ENCODE measurements around the gene SH3BP5. TPM values are rescaled to one million over a fixed set of nuclear protein-coding genes. Genes with fewer than 3 reads are reported as not detected.

The SH3BP5 gene
- total RNA-seq, 2 donors from 2014 or later, result 2.6 to 18.9 TPM

DNA sequence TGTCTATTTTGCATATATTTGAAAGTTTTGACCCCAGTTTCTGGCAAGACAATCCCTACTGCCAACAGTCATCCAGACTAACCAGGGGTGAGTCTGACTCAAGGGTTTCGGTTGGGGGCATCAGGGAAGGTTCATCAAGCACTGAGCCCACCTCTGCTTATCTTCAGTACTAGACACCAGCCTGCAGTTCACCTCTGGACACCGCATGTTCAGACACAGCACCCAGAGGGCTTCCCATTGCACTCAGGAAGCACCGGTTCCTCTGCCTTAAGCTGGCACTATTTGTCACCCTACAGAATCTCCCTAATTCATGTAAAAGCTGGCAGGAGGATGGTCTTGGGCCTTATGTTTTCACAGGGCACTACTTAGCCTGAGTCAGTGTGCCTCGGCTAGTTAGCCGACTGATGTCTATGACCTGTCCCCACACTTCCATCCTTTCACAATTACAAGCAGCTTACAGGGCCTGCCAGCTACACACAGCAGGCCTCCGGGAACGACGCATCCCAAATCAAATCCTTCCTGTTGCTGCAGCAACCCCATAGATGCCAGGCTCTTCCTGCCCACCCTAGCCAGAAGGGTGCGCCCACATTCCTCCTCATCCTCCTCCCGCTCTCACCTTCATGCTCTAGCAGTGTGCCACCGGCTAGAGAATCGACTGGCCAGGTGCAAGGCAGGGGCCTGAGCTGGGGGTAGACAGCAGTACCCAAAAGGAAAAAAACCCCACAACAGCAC is 52.5 kb downstream of the SH3BP5 start:
- ATAC-seq, result peak in 1 of 2 donors; percentile 12
- Mint-ChIP-seq H3K27ac (no peak overlapping the region), H3K36me3 (no peaks in the 10 kb centered on the region)

DNA sequence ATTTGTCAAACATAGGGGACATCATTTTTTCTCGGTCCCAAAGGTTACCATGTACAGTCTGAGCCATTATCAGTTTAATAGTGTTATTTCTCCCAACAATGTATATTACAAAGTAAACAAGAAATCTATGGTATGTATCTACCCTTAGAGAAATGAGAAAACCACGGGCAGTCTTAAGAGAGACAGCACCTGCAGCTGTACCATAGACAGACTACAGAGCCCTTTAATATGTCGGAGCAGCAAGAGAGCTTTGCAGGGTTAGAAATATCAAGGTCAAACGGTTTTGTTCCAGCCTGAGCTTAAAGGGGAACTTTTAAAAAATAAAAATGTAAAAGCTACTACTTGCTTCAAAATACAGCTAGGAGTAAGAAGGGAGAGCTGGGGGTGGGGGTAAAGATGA is 53.2 kb downstream of the SH3BP5 start:
- no peaks in the 10 kb centered on the region for H3K36me3 Mint-ChIP-seq
- no peak for ATAC-seq
- no peak overlapping the region for H3K27ac Mint-ChIP-seq
- no peaks in the 10 kb centered on the region for H3K9me3 Mint-ChIP-seq
- DNase-seq (ENCODE audit: low spot score in 2 of 2), result no peak

More for the DNA sequence above, 52.5 kb downstream of the SH3BP5 start:
- DNase-seq (ENCODE audit: low spot score in 2 of 2), result no peak
- no peaks in the 10 kb centered on the region for H3K9me3 Mint-ChIP-seq

DNA sequence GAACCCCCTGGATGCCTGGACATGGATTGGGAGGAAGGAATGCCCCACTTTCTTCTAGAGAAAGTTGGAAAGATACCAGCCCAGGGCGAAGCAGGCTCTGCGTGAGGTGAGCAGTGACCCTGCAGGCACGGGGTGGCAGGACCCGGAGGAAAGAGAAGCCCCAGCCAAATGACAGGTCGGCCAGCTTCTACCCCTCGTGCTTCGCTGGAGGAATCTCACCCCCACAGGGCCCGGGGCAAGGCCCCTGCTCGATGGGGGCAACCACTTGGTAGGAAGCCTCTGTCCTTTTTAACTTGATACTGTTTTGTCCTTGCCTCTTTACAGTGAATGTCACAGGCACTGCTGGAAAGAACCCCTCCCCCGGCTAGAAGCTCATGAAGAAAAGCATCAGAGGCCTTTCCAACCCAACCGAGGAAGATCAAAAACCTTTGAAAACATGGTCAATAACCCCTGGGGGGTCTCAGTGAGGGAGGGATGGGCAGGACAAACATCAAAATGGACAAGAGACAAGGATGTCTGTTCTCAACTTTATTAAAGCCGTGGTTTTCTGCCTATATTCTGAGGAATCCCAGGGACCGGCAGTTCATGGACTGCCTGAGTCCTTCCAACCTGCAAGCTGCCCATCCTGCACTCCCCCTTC is 54.4 kb downstream of the SH3BP5 start:
- Mint-ChIP-seq H3K36me3 (peaks cover 0 to 5% of the 10 kb centered on the region in 2 donors), H3K9me3 (no peaks in the 10 kb centered on the region), H3K27ac (no peak overlapping the region)
- DNase-seq (ENCODE audit: low spot score in 2 of 2) (no peak), ATAC-seq (no peak)

DNA sequence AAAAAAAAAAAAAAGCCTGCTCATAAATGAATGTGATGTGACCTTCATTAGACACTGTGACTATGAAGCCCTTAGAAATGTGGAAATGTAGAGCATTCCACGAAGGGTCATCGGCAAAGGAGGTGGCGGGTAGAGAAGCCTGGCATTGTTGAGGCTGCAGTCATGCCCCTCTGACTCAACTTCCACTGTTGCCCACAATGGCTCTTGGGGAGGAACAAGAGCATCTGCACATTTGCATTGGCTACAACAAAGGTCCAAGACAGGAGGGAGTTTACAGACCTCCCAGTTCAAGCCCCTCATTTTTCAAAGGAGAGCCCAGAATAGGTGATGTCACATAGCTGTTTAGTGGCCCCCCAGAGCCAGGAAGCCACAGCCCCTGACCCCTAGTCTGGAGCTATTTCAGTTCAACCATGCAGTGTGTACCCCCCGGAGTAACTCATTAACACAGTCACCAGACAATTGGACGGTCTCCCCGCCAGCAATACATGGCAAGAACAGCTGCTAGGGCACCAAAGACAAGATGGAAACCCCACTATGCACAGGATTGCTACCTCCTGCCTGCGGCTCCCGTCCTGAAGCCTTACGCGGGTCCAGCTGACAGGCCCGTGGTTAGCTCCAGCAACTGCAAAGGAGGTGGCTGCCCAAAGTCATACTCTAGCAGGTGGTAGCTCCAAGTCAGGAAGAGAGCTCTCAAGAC is 56.2 kb downstream of the SH3BP5 start:
- H3K27ac Mint-ChIP-seq, result no peak overlapping the region
- peaks cover 0 to 5% of the 10 kb centered on the region in 2 donors for H3K36me3 Mint-ChIP-seq
- H3K9me3 Mint-ChIP-seq, result no peaks in the 10 kb centered on the region
- ATAC-seq, result no peak
- no peak for DNase-seq (ENCODE audit: low spot score in 2 of 2)

DNA sequence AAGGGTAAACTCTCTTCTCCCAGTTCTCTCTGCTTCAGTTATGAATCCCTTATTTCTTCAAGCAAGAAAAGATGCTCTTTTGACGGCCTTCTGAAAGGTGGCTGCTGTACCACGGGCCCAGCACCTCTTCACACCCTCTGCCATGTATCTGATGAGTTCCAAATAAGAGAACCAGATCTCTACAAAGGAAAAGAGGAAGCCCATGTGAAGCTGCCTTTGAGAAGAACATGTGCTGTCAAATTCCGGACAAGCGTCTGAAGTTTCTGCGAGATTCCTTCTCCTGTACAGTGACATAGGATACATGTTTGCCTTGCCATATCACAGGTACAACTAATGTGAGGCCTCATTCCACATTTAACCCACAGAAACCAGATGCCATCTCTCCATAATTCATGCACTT is 59.2 kb downstream of the SH3BP5 start:
- ATAC-seq (no peak), DNase-seq (ENCODE audit: low spot score in 2 of 2) (no peak)
- Mint-ChIP-seq H3K27ac (no peak overlapping the region), H3K36me3 (peaks cover 0 to 12% of the 10 kb centered on the region in 2 donors), H3K9me3 (no peaks in the 10 kb centered on the region)

DNA sequence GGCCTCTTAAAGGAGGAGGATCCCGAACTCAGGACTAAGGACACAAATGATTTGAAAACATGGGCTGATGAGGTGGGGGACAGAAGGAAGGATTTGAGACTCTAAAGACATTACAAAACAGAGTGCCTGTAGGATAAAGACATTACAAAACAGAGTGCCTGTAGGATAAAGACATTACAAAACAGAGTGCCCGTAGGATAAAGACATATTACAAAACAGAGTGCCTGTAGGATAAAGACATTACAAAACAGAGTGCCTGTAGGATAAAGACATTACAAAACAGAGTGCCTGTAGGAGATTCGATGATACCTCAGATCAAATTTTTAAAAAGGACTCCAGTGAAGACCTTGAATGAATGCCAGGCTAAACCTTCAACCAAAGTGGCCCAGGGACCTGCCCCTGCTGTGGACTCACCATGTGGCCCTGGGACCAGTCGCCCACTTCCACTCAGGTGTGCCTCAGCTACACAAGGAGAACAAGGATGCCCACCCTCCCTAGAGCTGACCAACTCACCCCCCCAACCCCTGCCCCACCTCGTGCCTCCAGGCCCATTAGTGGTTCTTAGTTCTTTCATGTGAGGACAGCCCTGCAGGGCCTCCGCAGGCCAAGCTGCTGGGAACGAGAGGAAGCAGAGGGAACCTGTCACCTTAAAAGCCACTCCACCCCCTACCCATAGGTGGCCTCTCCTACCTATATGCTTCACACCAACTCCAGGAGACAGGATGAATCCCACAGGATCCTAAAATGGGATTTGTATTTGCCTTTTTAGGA is 59.8 kb downstream of the SH3BP5 start:
- DNase-seq (ENCODE audit: low spot score in 2 of 2), result no peak
- H3K27ac Mint-ChIP-seq, result peak overlapping the region in 1 of 2 donors; percentile 61
- peaks cover 0 to 12% of the 10 kb centered on the region in 2 donors for H3K36me3 Mint-ChIP-seq
- H3K9me3 Mint-ChIP-seq, result no peaks in the 10 kb centered on the region
- ATAC-seq, result no peak

DNA sequence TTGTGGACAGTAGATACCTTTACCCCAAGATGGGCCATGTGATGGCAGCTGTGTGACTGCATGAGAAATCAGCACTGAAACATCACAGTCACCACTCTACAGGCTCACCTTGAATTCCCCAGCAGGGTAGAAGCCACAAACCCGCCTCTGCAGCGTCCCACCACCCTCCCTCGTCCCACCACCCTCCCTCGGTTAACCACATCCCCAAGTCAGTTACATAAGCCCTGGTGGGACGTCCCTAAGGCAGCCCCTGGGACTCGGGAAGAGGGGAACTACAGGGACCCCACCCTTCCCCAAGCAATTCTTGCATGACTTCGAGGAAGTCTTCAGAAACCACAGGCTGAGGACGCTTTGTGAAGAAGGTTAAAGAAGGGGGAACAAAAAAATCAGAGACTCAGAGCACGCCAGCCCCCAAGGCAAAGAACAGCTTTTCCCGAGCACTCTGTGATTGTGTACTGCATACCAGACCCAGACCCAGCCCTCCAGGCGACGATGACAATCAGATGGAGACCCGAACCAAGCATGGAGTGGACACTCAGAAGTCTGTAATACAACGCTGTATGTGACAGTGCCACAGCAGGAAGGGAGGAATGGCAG is 60.5 kb downstream of the SH3BP5 start:
- H3K36me3 Mint-ChIP-seq, result peaks cover 0 to 12% of the 10 kb centered on the region in 2 donors

DNA sequence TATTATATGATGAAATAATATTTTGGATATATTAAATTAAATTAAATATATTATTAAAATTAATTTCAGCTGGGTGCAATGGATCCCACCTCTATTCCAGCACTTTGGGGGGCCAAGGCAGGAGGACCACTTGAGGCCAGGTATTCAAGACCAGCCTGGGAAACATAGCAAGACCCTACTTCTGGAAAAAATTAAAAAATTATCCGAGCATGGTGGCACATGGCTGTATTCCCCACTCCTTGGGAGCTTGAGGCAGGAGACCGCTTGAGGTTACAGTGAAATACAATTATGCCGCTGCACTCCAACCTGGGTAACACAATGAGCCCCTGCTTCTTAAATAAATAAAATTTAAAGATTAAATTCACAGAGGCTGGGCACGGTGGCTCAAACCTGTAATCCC is 61.4 kb downstream of the SH3BP5 start:
- Mint-ChIP-seq H3K36me3 (peaks cover 0 to 12% of the 10 kb centered on the region in 2 donors), H3K27ac (no peak overlapping the region), H3K9me3 (no peaks in the 10 kb centered on the region)
- ATAC-seq (no peak), DNase-seq (ENCODE audit: low spot score in 2 of 2) (no peak)

More for the DNA sequence above, 60.5 kb downstream of the SH3BP5 start:
- DNase-seq (ENCODE audit: low spot score in 2 of 2), result peak; percentile 47 to 78
- ATAC-seq, result peak; percentile 54 to 66
- H3K27ac Mint-ChIP-seq, result peak overlapping the region; percentile 61 to 63
- H3K9me3 Mint-ChIP-seq, result no peaks in the 10 kb centered on the region

DNA sequence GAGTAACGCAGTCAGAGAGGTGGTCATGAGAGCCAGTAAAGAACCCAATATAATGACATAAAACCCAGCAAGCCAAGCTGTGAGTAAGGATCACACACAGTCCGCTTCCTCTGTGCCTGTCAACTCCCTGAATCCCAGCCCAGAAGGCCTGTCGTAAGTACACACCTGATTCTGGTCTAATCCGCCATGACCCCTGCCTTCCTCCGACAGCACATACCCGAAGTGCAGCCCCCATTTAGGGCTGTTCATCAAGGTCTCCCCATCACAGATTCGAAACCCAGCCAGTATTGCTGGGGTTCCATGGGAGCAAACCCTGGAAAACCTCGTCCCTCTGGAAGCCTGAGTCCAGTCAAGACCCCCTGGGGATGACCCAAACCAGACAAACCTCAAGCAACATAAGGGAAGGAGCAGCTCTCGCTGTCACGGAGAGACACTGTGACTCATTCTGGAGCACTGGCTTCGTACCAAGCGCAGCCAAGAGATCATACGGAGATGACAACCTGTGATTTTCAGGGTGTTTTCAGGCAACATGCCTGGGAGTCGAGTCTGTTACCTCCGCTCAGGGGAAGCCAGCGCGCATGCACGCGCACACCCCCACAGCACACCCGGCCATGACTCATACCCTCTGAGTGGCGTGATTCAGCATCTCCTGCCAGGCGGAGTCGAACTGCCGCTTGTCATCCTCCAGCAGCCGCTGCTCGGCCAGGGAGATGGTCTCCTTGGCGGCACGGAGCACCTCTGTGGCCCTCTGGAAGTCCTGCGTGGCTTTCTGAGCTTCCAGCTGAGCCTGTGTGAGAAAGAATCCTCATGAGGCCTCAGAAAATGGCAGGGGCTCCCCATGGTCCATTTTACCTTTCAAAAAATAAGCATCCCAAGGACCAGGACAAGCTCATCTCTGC is 63.0 kb downstream of the SH3BP5 start:
- no peaks in the 10 kb centered on the region for H3K9me3 Mint-ChIP-seq
- H3K27ac Mint-ChIP-seq, result peak overlapping the region; percentile 54 to 77
- ATAC-seq, result peak; percentile 81 to 90
- H3K36me3 Mint-ChIP-seq, result peaks cover 0 to 12% of the 10 kb centered on the region in 2 donors
- peak; percentile 76 to 89 for DNase-seq (ENCODE audit: low spot score in 2 of 2)

DNA sequence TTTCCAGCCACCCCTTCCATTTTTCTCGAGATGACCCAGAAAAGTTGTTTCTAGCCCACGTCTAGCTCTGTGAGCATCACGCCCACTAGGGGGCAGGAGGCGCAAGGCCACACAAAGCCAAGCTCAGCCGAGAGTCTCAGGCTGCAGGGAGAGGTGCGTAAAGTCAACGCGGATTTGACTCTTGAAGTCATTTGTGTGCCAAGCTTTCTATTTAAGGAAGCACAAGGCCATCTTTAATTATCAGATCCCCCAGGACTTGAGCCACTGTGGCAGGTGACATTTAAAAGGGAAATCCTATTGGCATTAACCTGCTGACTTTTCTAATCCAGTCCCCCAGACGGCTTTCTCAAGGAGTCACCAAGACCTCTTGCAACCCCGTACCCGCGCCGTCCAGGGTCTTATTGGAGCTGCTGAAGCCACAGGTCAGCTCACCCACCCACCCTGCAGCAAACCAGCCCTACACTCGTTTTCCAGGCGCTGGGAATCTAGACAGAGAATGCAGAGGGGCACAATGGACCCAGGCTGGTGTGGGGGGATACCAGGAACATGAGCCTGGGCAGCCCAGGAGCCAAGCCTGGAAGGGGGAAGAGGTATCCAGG is 64.3 kb downstream of the SH3BP5 start:
- H3K9me3 Mint-ChIP-seq, result no peaks in the 10 kb centered on the region
- ATAC-seq (peak; percentile 57), DNase-seq (ENCODE audit: low spot score in 2 of 2) (peak; percentile 71 to 86)
- H3K27ac Mint-ChIP-seq, result no peak overlapping the region
- H3K36me3 Mint-ChIP-seq, result peaks cover 0 to 6% of the 10 kb centered on the region in 2 donors

DNA sequence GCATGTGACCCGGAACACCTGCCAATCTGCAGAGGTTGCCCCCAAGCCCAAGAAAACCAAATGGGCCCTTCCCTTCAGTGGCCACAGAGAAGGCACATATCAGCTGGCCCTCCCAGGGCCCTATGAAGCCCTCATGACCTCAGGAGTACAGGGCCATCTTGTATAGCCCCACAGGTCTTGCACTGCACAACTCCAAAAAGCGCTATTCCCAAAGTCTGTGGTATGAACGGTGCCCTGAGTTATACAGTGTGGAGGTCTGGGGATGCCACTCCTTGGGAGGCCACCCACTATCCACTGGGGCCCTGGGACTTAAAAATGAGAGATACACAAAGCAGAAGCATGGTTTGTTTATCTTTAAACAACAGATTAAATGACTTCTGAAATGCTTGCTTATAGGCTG is 64.9 kb downstream of the SH3BP5 start:
- H3K36me3 Mint-ChIP-seq, result peaks cover 0 to 6% of the 10 kb centered on the region in 2 donors
- DNase-seq (ENCODE audit: low spot score in 2 of 2) (no peak), ATAC-seq (no peak)
- no peaks in the 10 kb centered on the region for H3K9me3 Mint-ChIP-seq
- no peak overlapping the region for H3K27ac Mint-ChIP-seq

DNA sequence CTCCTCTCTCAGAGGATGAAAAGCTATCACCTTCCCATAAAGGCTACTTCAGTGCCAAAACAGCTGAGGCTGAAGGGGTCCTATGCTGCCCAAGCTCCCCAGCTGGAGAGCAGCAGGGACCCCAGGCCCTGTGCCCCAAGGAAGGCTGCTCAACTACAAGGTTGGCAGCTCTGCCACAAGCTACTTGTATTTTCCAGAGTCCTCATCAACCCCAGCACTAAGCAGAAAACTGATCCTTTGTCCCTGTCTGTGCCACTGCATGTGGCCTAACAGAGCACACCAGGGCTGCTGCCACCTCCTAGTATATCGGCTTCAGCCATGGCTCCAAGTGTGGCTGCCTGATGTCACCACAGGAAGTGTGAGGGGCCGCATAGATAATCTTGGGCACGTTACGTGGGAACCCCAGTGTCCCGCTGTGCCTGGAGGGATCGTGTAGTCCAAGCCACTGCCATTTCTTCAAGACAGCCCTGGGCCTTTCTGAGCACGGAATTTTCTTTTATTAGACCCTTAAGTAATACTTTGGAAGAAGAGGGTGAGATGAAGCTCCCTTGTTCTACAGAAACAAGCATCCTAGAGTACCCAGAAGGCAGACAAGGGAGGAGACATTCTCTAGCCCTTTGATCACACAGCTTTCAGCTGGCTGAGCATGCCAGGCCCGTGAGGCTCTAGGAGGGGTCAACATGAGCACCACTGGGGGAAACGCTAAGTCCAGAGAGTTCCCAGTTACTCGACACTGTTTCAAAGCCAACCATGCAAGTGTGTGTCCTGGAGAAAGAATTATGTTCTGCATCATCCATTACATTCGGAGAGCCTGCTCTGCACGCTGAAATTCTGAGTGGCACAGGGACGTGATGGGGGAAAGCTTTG is 65.6 kb downstream of the SH3BP5 start:
- peak overlapping the region in 1 of 2 donors; percentile 73 for H3K27ac Mint-ChIP-seq
- DNase-seq (ENCODE audit: low spot score in 2 of 2) (no peak), ATAC-seq (no peak)
- peaks cover 0 to 6% of the 10 kb centered on the region in 2 donors for H3K36me3 Mint-ChIP-seq
- H3K9me3 Mint-ChIP-seq, result no peaks in the 10 kb centered on the region

DNA sequence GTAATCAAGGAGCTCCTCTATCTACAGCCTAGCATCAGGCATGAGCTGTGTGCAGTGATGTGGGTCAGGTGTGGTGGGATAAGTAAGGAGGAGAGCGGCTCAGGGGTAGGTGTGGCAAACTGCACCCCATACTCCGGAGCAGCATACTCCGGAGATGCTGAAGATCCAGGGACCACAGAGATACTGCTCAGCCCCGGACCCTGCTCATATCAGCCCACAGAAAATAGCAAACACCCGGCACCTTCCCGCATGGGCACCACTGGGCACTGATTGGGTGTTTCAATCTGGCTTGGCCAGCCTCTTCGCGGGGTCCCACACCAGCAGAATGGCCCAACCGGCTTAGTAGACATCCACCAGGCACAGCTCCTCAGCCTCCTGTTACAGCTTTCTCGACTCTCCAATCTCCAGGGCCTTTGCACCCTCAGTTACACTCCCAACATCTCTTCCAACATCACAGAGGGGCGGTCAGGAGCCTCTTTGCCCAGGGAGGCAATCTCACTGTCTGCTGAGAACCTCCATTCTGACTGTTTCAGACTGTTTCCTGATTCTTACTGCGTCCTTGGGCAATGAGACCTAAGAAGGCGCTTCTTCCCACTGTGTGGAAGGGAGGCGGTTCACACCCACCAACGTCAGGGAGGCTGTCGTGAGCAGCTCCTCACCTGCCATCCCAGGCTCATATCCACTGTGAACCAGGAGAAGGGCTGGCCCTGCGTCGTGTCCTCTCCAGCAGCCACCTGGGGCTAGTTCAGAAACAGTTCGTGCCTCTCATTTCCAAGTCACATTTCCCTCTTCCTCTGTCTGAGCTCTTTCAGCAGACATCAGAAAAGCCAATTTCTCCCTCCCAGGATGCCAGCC is 66.5 kb downstream of the SH3BP5 start:
- no peak for ATAC-seq
- peak overlapping the region; percentile 73 to 81 for H3K27ac Mint-ChIP-seq
- H3K9me3 Mint-ChIP-seq, result no peaks in the 10 kb centered on the region
- no peak for DNase-seq (ENCODE audit: low spot score in 2 of 2)
- H3K36me3 Mint-ChIP-seq, result peaks cover 0 to 6% of the 10 kb centered on the region in 2 donors

All from activated naive CD4-positive, alpha-beta T cell treated with anti-CD3 and anti-CD28 coated beads, Interleukin-2, amount 50 U/mL, for 72 hours (primary cell).